HTERT RPE-1 (cell line): ENCODE data around the gene RNASEH2A.

ENCODE experiments used
- in situ Hi-C: fragments of 300-500 bp; cut with MboI; formaldehyde crosslinking; loops from 4 replicates; pipeline ENCODE4 v1.14.3; 2020; ENCODE audit warnings: low sequenced_read_pairs

RNASEH2A gene

DNA sequence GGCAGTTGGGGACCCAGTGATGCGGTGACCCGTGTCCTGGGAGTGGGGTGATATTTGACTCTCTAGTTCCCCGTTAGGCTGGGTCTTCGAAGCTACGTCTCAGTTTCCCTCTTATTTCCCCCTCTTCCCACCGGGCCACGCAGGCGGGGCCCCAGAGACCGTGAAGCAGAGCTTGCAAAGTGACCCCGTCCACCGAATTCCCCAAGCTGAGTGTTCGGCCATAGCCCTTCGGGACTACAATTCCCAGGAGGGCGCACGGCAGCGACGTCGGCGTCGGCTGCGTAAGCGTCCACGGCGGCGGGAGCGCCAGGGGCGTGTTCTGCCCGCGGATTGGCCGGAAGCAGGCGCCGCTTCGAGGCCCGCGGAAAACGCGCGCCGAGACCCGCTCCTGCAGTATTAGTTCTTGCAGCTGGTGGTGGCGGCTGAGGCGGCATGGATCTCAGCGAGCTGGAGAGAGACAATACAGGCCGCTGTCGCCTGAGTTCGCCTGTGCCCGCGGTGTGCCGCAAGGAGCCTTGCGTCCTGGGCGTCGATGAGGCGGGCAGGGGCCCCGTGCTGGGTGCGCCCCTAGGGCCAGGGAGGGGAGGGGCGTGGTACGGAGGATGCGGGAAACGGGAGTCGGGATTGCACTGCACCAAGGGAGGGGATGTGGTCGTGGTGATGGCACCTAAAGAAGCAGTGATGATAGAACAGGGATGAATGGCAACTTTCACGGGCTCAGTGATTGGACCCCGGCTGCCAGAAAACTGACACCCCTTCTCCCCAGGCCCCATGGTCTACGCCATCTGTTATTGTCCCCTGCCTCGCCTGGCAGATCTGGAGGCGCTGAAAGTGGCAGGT is at the start of gene RNASEH2A:
Gene RNASEH2A, plus strand, starts transcription at position 343 of the 840 bp plus-strand sequence. Its CDS starts 90 bp downstream, at position 433.
- in situ Hi-C loops: no loop called here

DNA sequence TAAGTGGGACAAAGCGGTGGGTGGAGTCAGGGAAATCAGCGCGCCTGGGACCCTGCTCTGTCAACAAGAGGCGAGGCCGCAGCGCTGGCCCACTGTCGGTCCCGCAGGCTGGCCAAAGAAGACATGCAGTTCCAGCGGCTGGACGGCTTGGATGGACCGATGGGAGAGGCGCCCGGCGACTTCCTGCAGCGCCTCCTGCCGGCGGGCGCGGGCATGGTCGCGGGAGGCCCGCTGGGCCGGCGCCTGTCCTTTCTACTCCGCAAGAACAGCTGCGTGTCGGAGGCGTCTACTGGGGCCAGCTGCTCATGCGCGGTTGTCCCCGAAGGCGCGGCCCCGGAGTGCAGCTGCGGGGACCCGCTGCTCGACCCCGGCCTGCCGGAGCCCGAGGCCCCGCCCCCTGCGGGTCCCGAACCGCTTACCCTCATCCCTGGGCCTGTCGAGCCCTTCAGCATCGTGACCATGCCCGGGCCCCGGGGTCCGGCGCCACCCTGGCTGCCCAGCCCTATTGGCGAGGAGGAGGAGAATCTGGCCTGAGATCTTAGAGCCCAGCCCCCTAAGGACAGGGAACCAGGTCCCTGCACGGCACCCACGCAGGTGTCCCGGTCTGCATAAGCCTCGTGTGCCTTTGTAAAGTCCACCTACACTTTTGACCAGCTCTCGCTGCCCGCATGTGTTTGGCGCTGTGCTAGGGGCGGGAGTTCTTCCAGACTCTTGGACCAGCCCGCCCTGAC is 48.7 kb upstream of the RNASEH2A start:
- in situ Hi-C loops: no loop called here

GRCh38 chr19:12759686-12760085 is 46.7 kb upstream of the RNASEH2A start:
- in situ Hi-C loops: no loop called here

DNA sequence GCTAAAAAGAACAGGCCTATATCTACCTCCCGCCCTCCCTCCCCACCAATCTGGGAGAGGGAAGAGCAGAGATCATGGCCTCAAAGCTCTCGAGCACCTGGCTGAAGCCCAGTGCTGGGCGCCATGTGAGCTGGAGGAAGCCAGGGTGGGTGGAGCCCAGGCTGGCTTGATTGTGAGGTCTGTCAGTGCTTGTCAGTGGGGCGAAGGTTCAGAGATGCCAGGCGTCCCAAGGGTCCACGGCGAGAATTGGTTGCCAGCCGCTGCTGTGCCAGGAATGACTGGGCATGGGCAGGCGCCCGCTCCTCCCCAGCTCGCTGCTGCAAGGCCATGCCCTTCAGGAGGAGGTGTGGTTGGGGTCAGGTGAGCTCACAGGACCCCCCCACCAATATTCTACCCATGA is 43.3 kb upstream of the RNASEH2A start:
- in situ Hi-C loops: no loop called here

GRCh38 chr19:12764698-12765097 is 41.7 kb upstream of the RNASEH2A start:
- in situ Hi-C loops: no loop called here

DNA sequence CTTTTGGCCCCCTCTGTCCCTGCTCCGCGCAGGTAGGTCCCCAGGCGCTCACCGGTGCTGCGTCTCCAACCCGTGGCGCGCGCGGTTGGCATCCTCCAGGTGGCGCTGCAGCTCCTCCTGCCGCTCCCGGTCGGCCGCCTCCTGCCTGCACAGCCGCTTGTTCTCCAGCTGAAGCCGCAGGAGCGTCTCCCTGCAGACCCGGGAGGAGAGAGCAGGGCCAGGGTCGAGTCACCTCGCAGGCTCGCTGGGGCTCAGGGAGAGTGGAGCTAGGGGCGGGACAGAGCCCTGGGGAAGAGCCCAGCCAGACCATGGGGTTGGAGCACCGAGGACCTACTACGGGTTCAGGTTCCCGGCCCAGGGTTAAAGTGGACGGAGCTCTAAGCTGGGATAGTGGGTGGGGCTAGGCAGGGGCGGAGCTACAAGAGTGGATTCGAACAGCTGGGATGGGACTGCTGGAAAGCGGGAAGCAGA is 40.3 kb upstream of the RNASEH2A start:
- in situ Hi-C loops: no loop called here

DNA sequence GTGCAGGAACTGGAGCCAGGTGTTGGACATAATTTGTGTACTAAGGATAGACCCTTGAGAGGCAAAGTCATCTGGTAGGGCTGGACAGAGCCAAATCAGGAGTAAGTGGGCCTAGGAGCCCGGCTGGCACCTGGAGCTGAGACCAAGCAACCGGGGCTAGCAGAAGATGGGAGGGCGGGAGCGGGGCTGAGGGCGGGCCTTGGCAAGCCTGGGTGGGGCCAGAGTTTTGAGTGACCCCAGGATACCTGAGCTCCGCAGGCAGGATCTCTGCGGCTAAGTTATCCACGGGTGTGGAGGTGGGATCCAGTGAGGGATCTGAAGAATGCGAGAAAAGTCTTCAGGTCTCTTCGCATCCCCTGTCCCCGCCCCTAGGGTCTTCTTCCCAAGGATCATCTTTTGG is 39.2 kb upstream of the RNASEH2A start:
- in situ Hi-C loops: no loop called here

DNA sequence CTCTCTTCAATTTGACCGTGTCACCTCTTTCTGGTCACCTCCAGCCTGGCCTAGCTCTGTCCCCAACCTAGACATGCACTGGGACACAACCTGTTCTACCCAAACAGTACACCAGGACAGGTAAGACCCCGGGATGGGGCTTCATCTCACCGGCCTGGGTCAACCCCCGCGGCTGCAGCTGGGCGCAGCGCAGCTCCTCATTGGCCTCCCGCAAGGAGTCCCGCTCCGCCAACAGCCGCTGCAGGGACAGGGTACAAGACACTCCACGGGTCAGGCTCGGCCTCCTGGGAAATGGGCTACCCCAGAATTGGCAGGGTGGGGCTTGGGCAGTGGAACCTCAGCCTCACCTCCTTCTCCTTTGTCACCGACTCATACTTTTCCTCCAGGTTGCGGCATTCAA is 38.7 kb upstream of the RNASEH2A start:
- in situ Hi-C loops: no loop called here

DNA sequence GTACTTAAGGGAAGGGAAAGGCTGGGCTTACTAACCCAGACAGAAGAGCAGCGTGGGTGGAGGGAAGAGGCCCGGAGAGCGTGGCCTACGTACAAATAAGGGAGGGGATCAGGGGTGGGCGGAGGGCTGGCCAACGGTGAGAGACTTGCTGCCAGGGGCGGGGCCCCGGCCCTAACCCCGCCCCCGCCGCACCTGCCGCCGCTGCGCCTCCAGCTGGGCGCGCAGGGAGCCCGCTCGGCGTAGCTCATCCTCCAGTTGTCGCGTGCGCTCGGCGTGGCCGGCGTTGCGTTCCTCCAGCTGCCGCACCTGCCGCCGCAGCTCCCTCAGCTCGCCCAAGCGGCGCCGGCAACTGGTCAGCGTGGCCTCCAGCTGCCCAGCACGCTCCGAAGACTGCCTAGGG is 36.7 kb upstream of the RNASEH2A start:
- in situ Hi-C loops: no loop called here

- in situ Hi-C loops: no loop called here
These were observed 35.5 kb upstream of the RNASEH2A start for GRCh38 chr19:12770922-12771321.

GRCh38 chr19:12772323-12772722 is 34.1 kb upstream of the RNASEH2A start:
- in situ Hi-C loops: no loop called here

DNA sequence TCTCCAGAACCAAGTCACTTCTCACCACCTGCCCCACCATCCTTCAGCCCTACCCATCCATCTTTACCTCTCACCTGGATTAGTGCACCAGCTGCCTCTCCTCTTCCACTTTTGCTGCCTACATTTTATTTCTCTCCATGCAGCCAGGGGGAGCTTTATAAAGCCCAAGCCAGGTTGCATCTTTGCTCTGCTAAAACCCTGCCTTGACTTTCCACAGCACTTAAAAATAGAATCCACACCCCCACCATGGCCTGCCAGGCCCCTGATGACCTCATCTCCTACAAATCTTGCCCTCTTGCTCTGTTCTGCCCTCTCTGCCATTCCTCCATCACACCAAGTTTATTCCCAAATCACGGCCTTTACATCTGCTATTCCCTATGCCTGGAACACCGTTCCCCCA is 32.8 kb upstream of the RNASEH2A start:
- in situ Hi-C loops: no loop called here

DNA sequence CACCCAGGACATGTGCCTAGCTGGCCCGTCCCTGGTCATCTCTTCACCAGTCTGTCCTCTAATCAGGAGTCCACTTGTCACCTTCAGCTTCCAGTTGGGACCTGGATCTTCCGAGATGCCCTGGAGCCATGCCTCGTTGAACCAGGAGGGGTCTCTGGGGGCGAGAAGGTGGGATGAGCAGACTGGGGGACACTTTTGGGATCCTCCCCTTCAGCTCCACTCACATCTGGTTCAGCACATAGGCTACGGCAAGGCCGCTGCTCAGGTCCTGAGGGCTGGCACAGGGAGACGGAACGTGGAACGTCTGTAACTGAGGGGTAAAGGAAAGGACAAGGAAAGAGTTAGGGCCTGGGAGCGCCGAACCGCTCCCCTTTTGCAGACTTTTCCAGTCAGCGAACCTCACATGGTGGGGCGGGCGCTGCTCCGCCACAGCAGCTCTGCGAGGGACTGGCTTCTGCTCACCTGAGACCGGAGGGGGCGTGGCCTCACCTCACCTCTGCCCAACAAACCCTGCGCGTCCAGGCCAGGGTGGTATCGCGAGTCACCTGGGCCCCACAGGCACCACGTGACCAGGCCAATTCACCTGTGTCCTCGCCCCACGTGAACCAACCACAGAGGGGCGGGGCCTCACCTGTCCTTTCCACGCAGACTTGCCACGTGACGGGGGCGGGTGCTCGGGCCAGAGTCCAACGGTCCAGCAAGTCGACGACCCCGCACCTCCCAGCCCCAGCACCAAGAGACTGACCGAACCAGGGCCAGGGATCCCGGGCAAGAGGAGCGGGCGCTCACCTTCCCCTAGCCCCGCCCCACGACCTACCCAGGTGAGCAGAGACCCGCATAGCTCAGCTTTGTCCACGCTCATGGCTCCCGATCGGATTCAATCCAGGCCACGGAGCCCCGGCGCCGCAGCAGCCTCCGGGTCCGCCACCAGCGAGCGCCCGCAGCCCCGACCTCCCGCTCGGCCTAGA is 31.5 kb upstream of the RNASEH2A start, which contains the start of gene HOOK2:
Gene HOOK2, minus strand, starts transcription at position 965 of the 968 bp plus-strand sequence. Its CDS starts 103 bp downstream, at position 862.
- in situ Hi-C loops: no loop called here

DNA sequence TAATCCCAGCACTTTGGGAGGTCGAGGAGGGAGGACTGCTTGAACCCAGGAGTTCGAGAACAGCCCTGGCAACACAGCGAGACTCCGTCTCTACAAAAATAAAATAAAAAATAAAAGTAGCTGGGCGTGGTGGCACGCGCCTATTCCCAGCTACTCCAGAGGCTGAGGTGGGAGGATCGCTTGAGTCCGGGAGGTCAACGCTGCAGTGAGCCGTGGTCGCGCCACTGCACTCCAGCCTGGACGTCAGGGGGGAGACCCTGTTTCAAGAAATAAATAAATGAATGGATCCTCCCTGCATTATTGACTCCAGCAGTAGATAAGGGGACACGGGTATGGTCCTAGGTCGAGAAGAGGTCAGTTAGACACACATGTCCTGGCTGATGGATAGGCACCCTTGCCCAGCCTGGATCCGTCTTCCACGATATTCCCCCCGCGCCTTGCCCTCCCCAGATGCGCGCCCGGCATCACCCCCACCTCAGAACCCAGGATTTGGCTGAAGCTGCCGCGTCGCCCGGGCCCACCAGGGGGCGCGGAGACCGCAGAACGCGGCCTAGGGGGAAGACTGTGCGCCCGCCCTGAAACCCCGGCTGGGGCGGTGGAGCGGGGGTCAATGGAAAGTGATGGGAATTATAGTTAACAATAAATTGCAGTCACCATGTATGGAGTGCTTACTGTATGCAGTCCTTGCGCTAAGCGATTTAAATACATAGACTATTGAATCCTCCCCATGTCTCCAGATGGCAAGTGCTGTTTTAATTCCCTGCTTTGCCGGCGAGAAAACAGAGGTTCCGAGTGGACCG is 29.0 kb upstream of the RNASEH2A start:
- in situ Hi-C loops: no loop called here

- in situ Hi-C loops: no loop called here
These were observed 28.1 kb upstream of the RNASEH2A start for GRCh38 chr19:12778017-12778904.

DNA sequence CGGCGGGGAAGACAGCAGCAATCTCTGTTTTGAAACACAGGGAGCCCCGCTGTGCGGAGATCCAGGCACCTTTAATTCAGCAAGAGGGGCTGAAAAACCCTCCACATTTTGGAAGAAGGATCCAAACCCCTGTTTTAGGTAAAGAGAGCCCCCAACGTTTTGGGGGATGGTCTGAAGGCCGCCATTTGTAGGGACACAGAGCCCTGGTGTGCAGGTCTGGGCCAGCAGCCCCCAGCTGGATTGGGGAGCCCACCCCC is 27.6 kb upstream of the RNASEH2A start:
- in situ Hi-C loops: no loop called here

- in situ Hi-C loops: no loop called here
These were observed 27.0 kb upstream of the RNASEH2A start for GRCh38 chr19:12779162-12779993.

GRCh38 chr19:12782174-12782423 is 24.3 kb upstream of the RNASEH2A start:
- in situ Hi-C loops: no loop called here
